DOHH2 (cell line): ENCODE results near the gene HNRNPU.

ENCODE experiments used
- H3F3A ChIP-seq: fragments of 200-600 bp; sonication (generic), shearing (Covaris generic); 2 replicates; pipeline ENCODE4 v1.6.0; 2016; ENCODE audit warnings: antibody characterized with exemption, mild to moderate bottlenecking; ENCODE audit not compliant: control insufficient read depth, insufficient read depth
- H3K27ac ChIP-seq: fragments of 200-600 bp; sonication (generic); 2 replicates; pipeline ENCODE4 v1.5.1; 2014; ENCODE audit warnings: low read depth, mild to moderate bottlenecking, low read length, moderate library complexity
- H3K27me3 ChIP-seq: fragments of 200-600 bp; sonication (generic); 2 replicates; pipeline ENCODE4 v1.6.1; 2014; ENCODE audit warnings: mild to moderate bottlenecking, low read length, mixed read lengths; ENCODE audit not compliant: control insufficient read depth
- H3K36me3 ChIP-seq: fragments of 200-600 bp; sonication (generic); 2 replicates; pipeline ENCODE4 v1.6.1; 2014; ENCODE audit warnings: mild to moderate bottlenecking, low read length, moderate library complexity, mixed read lengths; ENCODE audit not compliant: control insufficient read depth
- H3K4me1 ChIP-seq: fragments of 200-600 bp; sonication (generic); 2 replicates; pipeline ENCODE4 v1.6.1; 2014; ENCODE audit warnings: mild to moderate bottlenecking, low read length, mixed read lengths; ENCODE audit not compliant: control insufficient read depth
- H3K4me2 ChIP-seq: fragments of 200-600 bp; sonication (generic); 2 replicates; pipeline ENCODE4 v1.6.0; 2014; ENCODE audit warnings: mild to moderate bottlenecking, low read length, moderate library complexity
- H3K4me3 ChIP-seq: fragments of 200-600 bp; sonication (generic); 2 replicates; pipeline ENCODE4 v1.5.1; 2014; ENCODE audit warnings: mild to moderate bottlenecking, low read length, mixed read lengths
- H3K79me2 ChIP-seq: fragments of 200-600 bp; sonication (generic); 2 replicates; pipeline ENCODE4 v1.6.1; 2014; ENCODE audit warnings: mild to moderate bottlenecking, low read length, mixed read lengths; ENCODE audit not compliant: control insufficient read depth
- H3K9me2 ChIP-seq: fragments of 200-600 bp; sonication (generic); replicated peaks from 2 replicates; pipeline ENCODE4 v1.6.1; 2014; ENCODE audit warnings: mild to moderate bottlenecking, low read length, mixed read lengths; ENCODE audit not compliant: control insufficient read depth
- H3K9me3 ChIP-seq: fragments of 200-600 bp; sonication (generic); 2 replicates; pipeline ENCODE4 v1.6.1; 2014; ENCODE audit warnings: antibody characterized with exemption, low read length, mixed read lengths; ENCODE audit not compliant: control insufficient read depth, insufficient read depth
- H4K20me1 ChIP-seq: fragments of 200-600 bp; sonication (generic); 2 replicates; pipeline ENCODE4 v1.6.0; 2014; ENCODE audit warnings: low read depth, mild to moderate bottlenecking, antibody characterized with exemption, low read length, moderate library complexity; ENCODE audit not compliant: control insufficient read depth, insufficient read depth
- EZH2phosphoT487 ChIP-seq: fragments of 200-600 bp; sonication (generic); IDR thresholded peaks from 2 replicates; pipeline ENCODE4 v1.6.1; 2017; ENCODE audit warnings: borderline replicate concordance, mild to moderate bottlenecking, antibody characterized with exemption, low read length, moderate library complexity, mixed read lengths
- TF ChIP-seq, protein P1 (sequence below): fragments of 200-600 bp; sonication (generic); IDR thresholded peaks from one replicate; pipeline ENCODE4 v1.5.1; 2014; ENCODE audit warnings: antibody characterized with exemption, mild to moderate bottlenecking, low read depth, low read length; ENCODE audit not compliant: poor library complexity, severe bottlenecking

The HNRNPU gene

DNA sequence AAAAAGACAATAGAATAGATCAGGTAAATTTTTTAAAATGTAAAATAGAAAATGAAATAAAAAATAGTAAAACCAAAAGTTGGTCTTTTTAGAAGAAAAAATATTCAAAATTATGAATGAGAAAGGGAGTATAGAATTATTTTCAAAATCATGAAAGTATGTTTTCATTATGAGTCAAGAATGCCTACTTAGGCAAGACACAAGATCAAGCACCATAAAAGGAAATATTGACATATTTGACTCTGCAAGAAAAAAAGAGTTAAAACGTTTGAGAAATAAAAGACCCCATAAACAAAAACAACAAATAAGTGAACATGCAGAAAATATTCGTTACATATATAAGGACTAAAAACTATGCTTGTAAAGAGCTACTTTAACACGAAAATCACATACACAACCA is 33.7 kb downstream of the HNRNPU start:
- Histone ChIP-seq H3K27ac (no peak overlapping the region), H3K4me2 (no peak overlapping the region), H4K20me1 (no peaks in the 10 kb centered on the region), H3K9me3 (no peaks in the 10 kb centered on the region), H3K4me1 (peaks cover 31% of the 10 kb centered on the region), H3K27me3 (peaks cover 7% of the 10 kb centered on the region; the same call in 1 of the 2 replicates), H3K36me3 (peaks cover under 1% of the 10 kb centered on the region; the same call in 1 of the 2 replicates), H3F3A (peaks cover 14% of the 10 kb centered on the region), H3K79me2 (peaks cover 5% of the 10 kb centered on the region), H3K4me3 (no peak overlapping the region), H3K9me2 (no peaks in the 10 kb centered on the region)
- no peak for TF ChIP-seq EZH2phosphoT487

DNA sequence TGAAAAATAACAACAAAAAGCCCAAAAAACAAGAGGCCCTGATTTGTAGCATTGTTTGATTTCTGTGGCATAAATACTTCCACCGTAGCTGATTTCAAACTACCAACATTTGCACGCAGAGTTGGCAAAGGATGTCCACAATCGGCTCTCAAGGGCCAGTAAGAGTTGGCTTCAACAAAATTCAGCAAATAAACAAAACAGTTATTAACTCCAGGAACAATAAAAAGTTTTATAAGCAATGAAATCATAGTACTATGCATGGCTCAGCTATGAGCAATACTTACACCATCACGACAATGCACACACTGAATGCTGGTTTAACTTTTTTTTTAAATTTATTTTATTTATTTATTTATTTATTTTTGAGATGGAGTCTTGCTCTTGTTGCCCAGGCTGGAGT is 37.6 kb downstream of the HNRNPU start:
- H3K79me2 ChIP-seq, result no peaks in the 10 kb centered on the region
- H3K4me2 ChIP-seq, result no peak overlapping the region
- no peak overlapping the region for H3K27ac ChIP-seq
- H3K9me2 ChIP-seq, result no peaks in the 10 kb centered on the region
- no peak overlapping the region for H3K4me3 ChIP-seq
- H3K9me3 ChIP-seq, result no peaks in the 10 kb centered on the region
- H3K36me3 ChIP-seq, result no peaks in the 10 kb centered on the region
- peaks cover 9% of the 10 kb centered on the region for H3K4me1 ChIP-seq
- peaks cover 13% of the 10 kb centered on the region; the same call in 1 of the 2 replicates for H3K27me3 ChIP-seq
- H4K20me1 ChIP-seq, result no peaks in the 10 kb centered on the region
- peaks cover 5% of the 10 kb centered on the region; the same call in 1 of the 2 replicates for H3F3A ChIP-seq
- TF ChIP-seq, protein P1, sequence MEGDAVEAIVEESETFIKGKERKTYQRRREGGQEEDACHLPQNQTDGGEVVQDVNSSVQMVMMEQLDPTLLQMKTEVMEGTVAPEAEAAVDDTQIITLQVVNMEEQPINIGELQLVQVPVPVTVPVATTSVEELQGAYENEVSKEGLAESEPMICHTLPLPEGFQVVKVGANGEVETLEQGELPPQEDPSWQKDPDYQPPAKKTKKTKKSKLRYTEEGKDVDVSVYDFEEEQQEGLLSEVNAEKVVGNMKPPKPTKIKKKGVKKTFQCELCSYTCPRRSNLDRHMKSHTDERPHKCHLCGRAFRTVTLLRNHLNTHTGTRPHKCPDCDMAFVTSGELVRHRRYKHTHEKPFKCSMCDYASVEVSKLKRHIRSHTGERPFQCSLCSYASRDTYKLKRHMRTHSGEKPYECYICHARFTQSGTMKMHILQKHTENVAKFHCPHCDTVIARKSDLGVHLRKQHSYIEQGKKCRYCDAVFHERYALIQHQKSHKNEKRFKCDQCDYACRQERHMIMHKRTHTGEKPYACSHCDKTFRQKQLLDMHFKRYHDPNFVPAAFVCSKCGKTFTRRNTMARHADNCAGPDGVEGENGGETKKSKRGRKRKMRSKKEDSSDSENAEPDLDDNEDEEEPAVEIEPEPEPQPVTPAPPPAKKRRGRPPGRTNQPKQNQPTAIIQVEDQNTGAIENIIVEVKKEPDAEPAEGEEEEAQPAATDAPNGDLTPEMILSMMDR, result no peak
- no peak for TF ChIP-seq EZH2phosphoT487

DNA sequence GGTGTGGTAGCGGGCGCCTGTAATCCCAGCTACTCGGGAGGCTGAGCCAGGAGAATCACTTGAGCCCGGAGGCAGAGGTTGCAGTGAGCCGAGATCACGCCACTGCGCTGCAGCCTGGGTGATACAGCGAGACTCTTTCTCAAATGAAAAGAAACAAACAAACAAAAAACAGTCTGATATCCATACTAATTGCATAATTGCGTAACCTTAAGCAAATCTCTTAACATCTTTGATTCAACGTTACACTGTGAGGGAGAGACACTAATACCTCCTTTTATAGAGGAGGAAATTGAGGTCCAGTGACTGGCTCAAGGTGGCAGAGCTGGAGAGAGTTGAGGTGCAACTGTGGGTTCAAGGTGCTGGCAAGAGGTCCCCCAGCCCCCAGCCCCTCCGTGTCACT is 41.5 kb downstream of the HNRNPU start:
- H3F3A ChIP-seq, result no peaks in the 10 kb centered on the region
- no peaks in the 10 kb centered on the region for H3K36me3 ChIP-seq
- no peak overlapping the region for H3K4me3 ChIP-seq
- H3K9me2 ChIP-seq, result no peaks in the 10 kb centered on the region
- H3K79me2 ChIP-seq, result no peaks in the 10 kb centered on the region
- H3K27me3 ChIP-seq, result peaks cover 13% of the 10 kb centered on the region; the same call in 1 of the 2 replicates
- no peaks in the 10 kb centered on the region for H4K20me1 ChIP-seq
- H3K4me2 ChIP-seq, result no peak overlapping the region
- no peak overlapping the region for H3K27ac ChIP-seq
- H3K9me3 ChIP-seq, result no peaks in the 10 kb centered on the region
- H3K4me1 ChIP-seq, result no peaks in the 10 kb centered on the region
- no peak for TF ChIP-seq EZH2phosphoT487
- TF ChIP-seq, protein P1, result no peak

DNA sequence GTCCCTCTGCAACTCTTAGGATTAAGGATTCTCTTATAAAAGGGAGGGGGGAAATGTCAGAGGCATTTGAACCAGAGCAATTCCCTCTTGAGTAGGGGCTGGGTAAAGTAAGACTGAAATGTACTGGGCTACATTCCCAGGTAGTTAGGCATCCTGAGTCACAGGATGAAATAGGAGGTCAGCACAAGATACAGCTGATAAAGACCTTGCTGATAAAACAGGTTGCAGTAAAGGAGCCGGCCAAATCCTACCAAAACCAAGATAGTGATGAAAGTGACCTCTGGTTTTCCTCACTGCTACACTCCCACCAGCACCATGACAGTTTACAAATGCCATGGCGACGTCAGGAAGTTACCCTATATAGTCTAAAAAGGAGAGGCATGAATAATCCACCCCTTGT is 43.2 kb downstream of the HNRNPU start:
- H3K4me3 ChIP-seq, result no peak overlapping the region
- no peaks in the 10 kb centered on the region for H4K20me1 ChIP-seq
- H3K9me2 ChIP-seq, result no peaks in the 10 kb centered on the region
- no peak overlapping the region for H3K4me2 ChIP-seq
- no peak overlapping the region for H3K27ac ChIP-seq
- TF ChIP-seq EZH2phosphoT487, result no peak
- TF ChIP-seq, protein P1, result no peak
- H3K4me1 ChIP-seq, result peaks cover under 1% of the 10 kb centered on the region; the same call in 1 of the 2 replicates
- no peaks in the 10 kb centered on the region for H3K36me3 ChIP-seq
- H3F3A ChIP-seq, result no peaks in the 10 kb centered on the region
- H3K79me2 ChIP-seq, result no peaks in the 10 kb centered on the region
- no peaks in the 10 kb centered on the region for H3K9me3 ChIP-seq
- peaks cover 11% of the 10 kb centered on the region; the same call in 1 of the 2 replicates for H3K27me3 ChIP-seq
